SU-DHL-6 (cell line): Measurements from ENCODE around the gene PIK3R6.

Experiments used
- H2AFZ ChIP-seq: fragments of 200-600 bp; sonication (generic); 2 replicates; pipeline ENCODE4 v1.6.1; 2014; ENCODE audit warnings: low read depth, mild to moderate bottlenecking, moderate library complexity, mixed read lengths, antibody characterized with exemption, low read length; ENCODE audit not compliant: severe bottlenecking
- H3F3A ChIP-seq: fragments of 200-600 bp; shearing (Covaris generic); 2 replicates; pipeline ENCODE4 v1.6.0; 2016; ENCODE audit warnings: antibody characterized with exemption, mild to moderate bottlenecking; ENCODE audit not compliant: insufficient read depth
- H3K27ac ChIP-seq: fragments of 200-600 bp; sonication (generic); 2 replicates; pipeline ENCODE4 v1.5.1; 2016; ENCODE audit warnings: low read depth, mild to moderate bottlenecking, low read length, moderate library complexity, mixed read lengths
- H3K27me3 ChIP-seq: fragments of 200-600 bp; sonication (generic), shearing (Covaris generic); 2 replicates; pipeline ENCODE4 v1.6.0; 2014; ENCODE audit warnings: mild to moderate bottlenecking, low read length
- H3K36me3 ChIP-seq: fragments of 200-600 bp; sonication (generic); 2 replicates; pipeline ENCODE4 v1.6.1; 2014; ENCODE audit warnings: mild to moderate bottlenecking, low read length, mixed read lengths
- H3K4me2 ChIP-seq: fragments of 300-600, 200-600 bp; shearing (Covaris generic), sonication (generic); 2 replicates; pipeline ENCODE4 v1.6.0; 2014; ENCODE audit warnings: low read length, low read depth, mild to moderate bottlenecking; ENCODE audit not compliant: poor library complexity, severe bottlenecking
- H3K4me3 ChIP-seq: fragments of 200-600 bp; sonication (generic); 2 replicates; pipeline ENCODE4 v1.5.1; 2014; ENCODE audit warnings: antibody characterized with exemption, low read length, mild to moderate bottlenecking, mixed read lengths; ENCODE audit not compliant: insufficient read depth, poor library complexity, severe bottlenecking
- H3K79me2 ChIP-seq: fragments of 200-600 bp; sonication (generic); 2 replicates; pipeline ENCODE4 v1.6.1; 2014; ENCODE audit warnings: mild to moderate bottlenecking, low read length, moderate library complexity; ENCODE audit not compliant: insufficient read depth
- H3K9ac ChIP-seq: fragments of 200-600 bp; sonication (generic); 2 replicates; pipeline ENCODE4 v1.7.0; 2014; ENCODE audit warnings: mild to moderate bottlenecking, low read length
- H3K9me2 ChIP-seq: fragments of 200-600 bp; sonication (generic); replicated peaks from 2 replicates; pipeline ENCODE4 v1.6.1; 2014; ENCODE audit warnings: low read length; ENCODE audit not compliant: insufficient read depth
- H3K9me3 ChIP-seq: fragments of 200-600 bp; sonication (generic); 2 replicates; pipeline ENCODE4 v1.6.1; 2014; ENCODE audit warnings: low read length, mixed read lengths; ENCODE audit not compliant: insufficient read depth
- H4K20me1 ChIP-seq: fragments of 200-600 bp; sonication (generic); 2 replicates; pipeline ENCODE4 v1.6.1; 2014; ENCODE audit warnings: low read depth, mild to moderate bottlenecking, antibody characterized with exemption, low read length, moderate library complexity, mixed read lengths
- EZH2phosphoT487 ChIP-seq: fragments of 200-600 bp; sonication (generic), shearing (Covaris generic); conservative IDR thresholded peaks from 2 replicates; pipeline ENCODE4 v1.6.1; 2018; ENCODE audit warnings: mild to moderate bottlenecking, antibody characterized with exemption, low read length, moderate library complexity, mixed read lengths
- TF ChIP-seq, protein P1 (sequence below): fragments of 200-600 bp; sonication (generic); IDR thresholded peaks from one replicate; pipeline ENCODE4 v1.5.1; 2017; ENCODE audit warnings: antibody characterized with exemption, mild to moderate bottlenecking, low read length, moderate library complexity; ENCODE audit not compliant: insufficient read depth, poor library complexity, severe bottlenecking

The PIK3R6 gene

DNA sequence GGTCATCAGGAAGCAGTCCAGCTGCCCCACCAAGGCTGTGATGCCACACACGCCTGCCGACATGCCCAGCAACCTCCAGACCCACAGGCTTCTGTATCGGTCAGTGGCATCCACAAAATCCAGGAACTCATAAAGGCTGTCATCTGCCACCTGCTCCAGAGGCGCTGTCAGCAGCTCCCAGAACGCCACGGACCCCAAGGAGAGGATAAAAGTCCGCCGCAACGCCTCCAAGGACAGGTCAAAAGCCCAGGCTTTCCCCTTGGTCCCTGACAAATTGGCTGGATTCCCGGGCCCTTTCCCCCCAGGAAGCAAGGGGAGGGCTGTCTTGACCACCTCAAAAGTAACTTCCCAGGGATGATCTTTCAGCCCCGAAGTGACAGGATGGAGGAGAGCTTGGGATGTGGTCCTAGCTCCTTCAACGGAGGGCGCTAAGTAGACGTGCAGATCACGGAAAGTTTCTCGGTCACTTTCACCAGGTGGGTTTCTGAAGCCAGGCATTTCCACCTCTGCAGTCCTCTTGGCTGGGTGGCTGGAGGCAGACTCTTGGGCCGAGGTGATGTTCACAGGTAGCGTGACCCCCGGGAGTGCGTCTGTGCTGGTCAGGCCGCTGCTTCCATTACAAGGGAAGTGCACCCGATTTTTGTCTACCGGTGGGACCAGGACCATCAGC is 69.2 kb downstream of the PIK3R6 start:
- H2AFZ ChIP-seq, result no peak overlapping the region
- H4K20me1 ChIP-seq, result no peaks in the 10 kb centered on the region
- no peak overlapping the region for H3K4me3 ChIP-seq
- H3K4me2 ChIP-seq, result no peak overlapping the region
- H3K27ac ChIP-seq, result no peak overlapping the region
- no peaks in the 10 kb centered on the region for H3F3A ChIP-seq
- H3K9me3 ChIP-seq, result no peaks in the 10 kb centered on the region
- TF ChIP-seq EZH2phosphoT487, result no peak
- TF ChIP-seq, protein P1, sequence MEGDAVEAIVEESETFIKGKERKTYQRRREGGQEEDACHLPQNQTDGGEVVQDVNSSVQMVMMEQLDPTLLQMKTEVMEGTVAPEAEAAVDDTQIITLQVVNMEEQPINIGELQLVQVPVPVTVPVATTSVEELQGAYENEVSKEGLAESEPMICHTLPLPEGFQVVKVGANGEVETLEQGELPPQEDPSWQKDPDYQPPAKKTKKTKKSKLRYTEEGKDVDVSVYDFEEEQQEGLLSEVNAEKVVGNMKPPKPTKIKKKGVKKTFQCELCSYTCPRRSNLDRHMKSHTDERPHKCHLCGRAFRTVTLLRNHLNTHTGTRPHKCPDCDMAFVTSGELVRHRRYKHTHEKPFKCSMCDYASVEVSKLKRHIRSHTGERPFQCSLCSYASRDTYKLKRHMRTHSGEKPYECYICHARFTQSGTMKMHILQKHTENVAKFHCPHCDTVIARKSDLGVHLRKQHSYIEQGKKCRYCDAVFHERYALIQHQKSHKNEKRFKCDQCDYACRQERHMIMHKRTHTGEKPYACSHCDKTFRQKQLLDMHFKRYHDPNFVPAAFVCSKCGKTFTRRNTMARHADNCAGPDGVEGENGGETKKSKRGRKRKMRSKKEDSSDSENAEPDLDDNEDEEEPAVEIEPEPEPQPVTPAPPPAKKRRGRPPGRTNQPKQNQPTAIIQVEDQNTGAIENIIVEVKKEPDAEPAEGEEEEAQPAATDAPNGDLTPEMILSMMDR, result no peak
- H3K27me3 ChIP-seq, result no peaks in the 10 kb centered on the region
- H3K36me3 ChIP-seq, result no peaks in the 10 kb centered on the region
- no peak overlapping the region for H3K9ac ChIP-seq
- no peaks in the 10 kb centered on the region for H3K79me2 ChIP-seq
- no peaks in the 10 kb centered on the region for H3K9me2 ChIP-seq

DNA sequence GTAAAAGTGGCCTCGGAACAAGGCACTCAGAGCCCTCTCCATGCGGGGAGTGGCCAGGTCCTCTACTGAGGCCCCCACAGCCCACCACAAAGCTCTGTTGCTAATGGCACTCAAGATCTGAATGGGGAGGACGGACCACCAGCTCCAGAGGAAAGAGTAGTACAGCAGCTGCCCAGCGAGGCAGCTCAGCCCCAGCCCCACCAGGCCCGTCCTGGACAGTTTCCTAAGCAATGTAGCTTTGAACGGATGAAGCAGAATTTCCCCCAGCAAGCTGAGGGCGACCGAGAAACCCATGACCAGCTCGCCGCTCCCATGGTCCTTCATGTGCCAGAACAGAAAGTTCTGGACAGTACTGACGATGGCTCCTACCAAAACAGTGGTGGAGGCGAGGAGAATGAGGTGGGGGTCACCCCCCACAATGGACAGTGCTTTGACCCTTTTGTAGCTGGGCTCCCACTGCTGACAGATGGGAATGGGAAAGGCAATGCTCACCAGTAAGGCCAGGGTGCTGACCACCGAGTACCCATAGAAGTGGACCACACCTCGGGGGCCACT is 69.8 kb downstream of the PIK3R6 start:
- no peak overlapping the region for H3K4me2 ChIP-seq
- H4K20me1 ChIP-seq, result no peaks in the 10 kb centered on the region
- TF ChIP-seq, protein P1, result no peak
- no peak for TF ChIP-seq EZH2phosphoT487
- no peaks in the 10 kb centered on the region for H3F3A ChIP-seq
- H3K9me3 ChIP-seq, result no peaks in the 10 kb centered on the region
- H3K79me2 ChIP-seq, result no peaks in the 10 kb centered on the region
- no peaks in the 10 kb centered on the region for H3K27me3 ChIP-seq
- H3K9ac ChIP-seq, result no peak overlapping the region
- no peak overlapping the region for H3K27ac ChIP-seq
- H3K36me3 ChIP-seq, result no peaks in the 10 kb centered on the region
- no peak overlapping the region for H3K4me3 ChIP-seq
- no peak overlapping the region for H2AFZ ChIP-seq
- no peaks in the 10 kb centered on the region for H3K9me2 ChIP-seq

DNA sequence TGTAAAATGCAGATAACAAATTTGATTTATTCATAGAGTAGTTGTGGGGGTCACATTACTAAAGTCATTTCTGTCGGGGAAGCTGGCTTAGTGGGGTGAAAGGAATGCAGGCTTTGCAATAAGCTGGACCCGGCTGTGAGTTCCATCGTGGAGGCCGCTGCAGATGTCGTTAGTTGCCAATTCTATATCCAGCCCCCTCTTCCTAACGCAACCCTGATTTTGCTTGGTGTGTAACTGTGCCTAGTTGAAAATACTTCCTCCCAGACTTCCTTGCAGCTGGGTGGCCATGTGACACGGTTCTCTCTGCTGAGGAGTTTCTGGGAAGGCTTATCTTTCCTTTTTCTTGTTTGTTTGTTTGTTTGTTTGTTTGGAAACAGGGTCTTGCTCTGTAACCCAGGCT is 72.8 kb downstream of the PIK3R6 start:
- no peaks in the 10 kb centered on the region for H3K9me3 ChIP-seq
- no peaks in the 10 kb centered on the region for H3K36me3 ChIP-seq
- no peaks in the 10 kb centered on the region for H4K20me1 ChIP-seq
- no peaks in the 10 kb centered on the region for H3F3A ChIP-seq
- H3K27ac ChIP-seq, result no peak overlapping the region
- no peaks in the 10 kb centered on the region for H3K9me2 ChIP-seq
- no peak overlapping the region for H2AFZ ChIP-seq
- H3K27me3 ChIP-seq, result no peaks in the 10 kb centered on the region
- no peaks in the 10 kb centered on the region for H3K79me2 ChIP-seq
- H3K4me2 ChIP-seq, result no peak overlapping the region
- TF ChIP-seq, protein P1, result no peak
- TF ChIP-seq EZH2phosphoT487, result no peak
- no peak overlapping the region for H3K4me3 ChIP-seq
- H3K9ac ChIP-seq, result no peak overlapping the region
